Lung (tissue), 12 donors: Measurements from ENCODE around the gene PRDX4. TPM values are rescaled to one million over a fixed set of nuclear protein-coding genes. Genes with fewer than 3 reads are reported as not detected.

Experiments used
- ATAC-seq: fragments of 200-7000 bp; cut with Tn5 transposase; one replicate; pipeline ENCODE4 v1.9.1; 2020; ENCODE audit warnings: moderate number of reproducible peaks; ENCODE audit not compliant: insufficient read depth, low FRiP score
- DNase-seq, 3 donors: peaks; one replicate each; pipeline ENCODE4 v3.0.0-alpha.2; 2013 to 2017
- H3K27ac ChIP-seq, 2 donors: one replicate each; pipeline ENCODE4 v1.5.1; 2013; ENCODE audit warnings: mild to moderate bottlenecking in 2 of 2, moderate library complexity in 2 of 2, control low read depth in 1 of 2, inconsistent platforms in 1 of 2, low read depth in 1 of 2, low read length in 1 of 2
- H3K27me3 ChIP-seq, 3 donors: one replicate each; pipeline ENCODE4 v1.5.1; 2013; ENCODE audit warnings: low read length in 2 of 3; ENCODE audit not compliant: control insufficient read depth in 3 of 3, insufficient read depth in 3 of 3
- H3K36me3 ChIP-seq, 4 donors: one replicate each; pipeline ENCODE4 v1.5.1; 2013; ENCODE audit warnings: low read length in 4 of 4, mild to moderate bottlenecking in 1 of 4, moderate library complexity in 1 of 4; ENCODE audit not compliant: control insufficient read depth in 4 of 4, insufficient read depth in 4 of 4
- H3K4me1 ChIP-seq, 5 donors: one replicate each; pipeline ENCODE4 v1.5.1; 2013; ENCODE audit warnings: low read length in 5 of 5, mild to moderate bottlenecking in 2 of 5, moderate library complexity in 1 of 5; ENCODE audit not compliant: control insufficient read depth in 5 of 5, insufficient read depth in 5 of 5
- H3K4me3 ChIP-seq: one replicate; pipeline ENCODE4 v1.5.1; 2013; ENCODE audit warnings: mild to moderate bottlenecking, control low read depth, moderate library complexity
- H3K9ac ChIP-seq, 2 donors: one replicate each; pipeline ENCODE4 v1.5.1; 2013; ENCODE audit warnings: low read length in 2 of 2, control low read depth in 1 of 2; ENCODE audit not compliant: insufficient read depth in 1 of 2
- H3K9me3 ChIP-seq, 4 donors: one replicate each; pipeline ENCODE4 v1.5.1; 2013; ENCODE audit warnings: low read length in 3 of 4, mild to moderate bottlenecking in 1 of 4, moderate library complexity in 1 of 4; ENCODE audit not compliant: control insufficient read depth in 4 of 4, insufficient read depth in 3 of 4
- CTCF ChIP-seq: IDR thresholded peaks from 2 replicates; pipeline ENCODE4 v1.5.1; 2012; ENCODE audit warnings: mild to moderate bottlenecking; ENCODE audit errors: control extremely low read depth, extremely low read depth
- WGBS, 2 donors: extraction: QIAGEN DNeasy Blood & Tissue Kit; methylation state at CpG; one replicate each; pipeline ENCODE4 v1.1.7; 2013; 5-methylcytosine and 5-hydroxymethylcytosine counted together
- polyA plus RNA-seq, 2 donors: library from polyadenylated mRNA; stranded (reverse); fragments of 200-250 nt; gene quantifications; one replicate each; pipeline ENCODE4 v1.2.1, GENCODE V29; 2013
- total RNA-seq, 2 donors: library from RNA; depleted of rRNA in 1 of 2; stranded (reverse); fragments of >200 nt in 1 of 2; gene quantifications; one replicate each; pipeline ENCODE4 v1.2.1, GENCODE V29; 2014 to 2021
- donor health status: control.
- donor health status: control.
- donor health status: Bipolar disorder and iron deficiency.
- donor health status: healthy.
- donor health status: DM: yes; HTN: yes; CAD: no.

Gene PRDX4
- total and polyA plus RNA-seq, 4 donors = 52.4 to 160 (median 83.2) TPM

- Histone ChIP-seq H3K4me3 (no peak overlapping the region), H3K27ac (no peak overlapping the region), H3K27me3 (peaks cover 0 to 5% (median 0%) of the 10 kb centered on the region in 3 donors), H3K4me1 (no peaks in the 10 kb centered on the region), H3K9ac (no peak overlapping the region), H3K9me3 (peaks cover 0 to 4% (median 0%) of the 10 kb centered on the region in 4 donors), H3K36me3 (no peaks in the 10 kb centered on the region)
- DNase-seq = no peak
- WGBS, 2 donors = 54 to 67% methylated on average over 3 of the region's 3 CpGs
- ATAC-seq = no peak
- TF ChIP-seq CTCF = no peak
Measured at GRCh38 chrX:23633834-23634580, 33.3 kb upstream of the PRDX4 start.

- WGBS, 2 donors = 88 to 94% methylated on average over 2 to 4 of the region's 4 CpGs
- ATAC-seq = no peak
Measured at GRCh38 chrX:23637187-23637586, 30.1 kb upstream of the PRDX4 start.

GRCh38 chrX:23643020-23643419 lies 24.3 kb upstream of the PRDX4 start:
- peaks cover 0 to 5% (median 0%) of the 10 kb centered on the region in 5 donors for H3K4me1 ChIP-seq
- ATAC-seq = no peak
- WGBS, 2 donors = 68 to 87% methylated on average over 2 of the region's 2 CpGs
- TF ChIP-seq CTCF = no peak
- H3K9me3 ChIP-seq = peaks cover 0 to 3% (median 0%) of the 10 kb centered on the region in 4 donors
- H3K27me3 ChIP-seq = peaks cover 0 to 5% (median 0%) of the 10 kb centered on the region in 3 donors
- H3K9ac ChIP-seq = no peak overlapping the region
- H3K27ac ChIP-seq = no peak overlapping the region
- no peak overlapping the region for H3K4me3 ChIP-seq
- no peak for DNase-seq
- H3K36me3 ChIP-seq = no peaks in the 10 kb centered on the region

More at GRCh38 chrX:23637187-23637586, 30.1 kb upstream of the PRDX4 start:
- no peak overlapping the region for H3K4me3 ChIP-seq
- TF ChIP-seq CTCF = no peak
- no peaks in the 10 kb centered on the region for H3K36me3 ChIP-seq
- H3K9me3 ChIP-seq = peaks cover 0 to 4% (median 2%) of the 10 kb centered on the region in 4 donors
- H3K9ac ChIP-seq = no peak overlapping the region
- H3K27ac ChIP-seq = no peak overlapping the region
- peaks cover 0 to 5% (median 0%) of the 10 kb centered on the region in 3 donors for H3K27me3 ChIP-seq
- no peak for DNase-seq
- no peaks in the 10 kb centered on the region for H3K4me1 ChIP-seq
